ENCODE results near the gene OIT3.

GRCh38 chr10:72851509-72851908 is 42.0 kb upstream of the OIT3 start:
- TF ChIP-seq CTCF (IDR thresholded peaks at IDR 0.05) (no peak), POLR2A (IDR thresholded peaks at IDR 0.05) (no peak)

All from testis (tissue), 2 donors.